ENCODE results near the gene TFCP2.

TFCP2 gene

DNA sequence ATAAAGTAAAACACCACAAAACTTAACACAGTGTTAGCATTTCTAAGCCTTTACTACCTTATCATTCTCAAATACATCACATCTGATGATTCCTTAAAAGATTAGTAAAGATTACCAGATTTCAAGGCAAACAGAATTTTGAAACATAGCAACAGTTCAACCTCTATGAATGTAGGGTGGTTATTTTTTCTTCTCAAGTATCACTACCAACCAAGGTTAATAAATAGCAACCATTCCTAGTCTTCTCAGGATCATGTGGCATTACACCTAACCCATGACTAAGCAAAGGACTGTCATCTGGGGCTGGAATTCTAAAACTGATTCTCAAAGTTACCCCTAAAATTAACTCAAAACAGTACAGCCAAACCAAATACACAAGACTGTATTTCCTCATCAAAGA, 50.1 kb downstream of the TFCP2 start:
- no peak for DNase-seq (ENCODE audit: low read depth)
- TF ChIP-seq, protein P1, sequence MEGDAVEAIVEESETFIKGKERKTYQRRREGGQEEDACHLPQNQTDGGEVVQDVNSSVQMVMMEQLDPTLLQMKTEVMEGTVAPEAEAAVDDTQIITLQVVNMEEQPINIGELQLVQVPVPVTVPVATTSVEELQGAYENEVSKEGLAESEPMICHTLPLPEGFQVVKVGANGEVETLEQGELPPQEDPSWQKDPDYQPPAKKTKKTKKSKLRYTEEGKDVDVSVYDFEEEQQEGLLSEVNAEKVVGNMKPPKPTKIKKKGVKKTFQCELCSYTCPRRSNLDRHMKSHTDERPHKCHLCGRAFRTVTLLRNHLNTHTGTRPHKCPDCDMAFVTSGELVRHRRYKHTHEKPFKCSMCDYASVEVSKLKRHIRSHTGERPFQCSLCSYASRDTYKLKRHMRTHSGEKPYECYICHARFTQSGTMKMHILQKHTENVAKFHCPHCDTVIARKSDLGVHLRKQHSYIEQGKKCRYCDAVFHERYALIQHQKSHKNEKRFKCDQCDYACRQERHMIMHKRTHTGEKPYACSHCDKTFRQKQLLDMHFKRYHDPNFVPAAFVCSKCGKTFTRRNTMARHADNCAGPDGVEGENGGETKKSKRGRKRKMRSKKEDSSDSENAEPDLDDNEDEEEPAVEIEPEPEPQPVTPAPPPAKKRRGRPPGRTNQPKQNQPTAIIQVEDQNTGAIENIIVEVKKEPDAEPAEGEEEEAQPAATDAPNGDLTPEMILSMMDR (conservative IDR thresholded peaks at IDR 0.05; ENCODE audit: control insufficient read depth, insufficient read depth, low read depth, low read length) = no peak
- no peak overlapping the region for H3K4me3 ChIP-seq (ENCODE audit: control insufficient read depth, low read depth, low read length)

DNA sequence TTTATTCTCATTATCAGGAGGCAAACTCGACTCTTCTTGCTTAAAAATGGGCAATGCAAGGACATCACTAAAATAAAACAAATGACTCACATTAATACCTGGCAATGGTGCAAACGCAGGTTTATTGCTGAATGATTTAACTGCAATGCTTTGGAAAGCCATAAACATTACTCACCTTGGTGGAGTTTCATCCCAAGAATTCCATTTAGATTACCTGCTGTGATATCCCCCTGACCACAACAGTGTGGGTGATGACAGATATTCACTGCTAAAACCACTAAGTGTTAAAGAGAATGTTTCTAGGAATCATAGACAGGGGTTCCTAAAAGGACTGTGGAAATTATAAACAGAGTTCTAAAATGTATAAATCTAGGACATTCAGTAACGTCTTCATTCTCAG, 54.2 kb downstream of the TFCP2 start:
- TF ChIP-seq, protein P1 (conservative IDR thresholded peaks at IDR 0.05; ENCODE audit: control insufficient read depth, insufficient read depth, low read depth, low read length) = no peak
- H3K4me3 ChIP-seq (ENCODE audit: control insufficient read depth, low read depth, low read length) = no peak overlapping the region
- peak; percentile 49 for DNase-seq (ENCODE audit: low read depth)

DNA sequence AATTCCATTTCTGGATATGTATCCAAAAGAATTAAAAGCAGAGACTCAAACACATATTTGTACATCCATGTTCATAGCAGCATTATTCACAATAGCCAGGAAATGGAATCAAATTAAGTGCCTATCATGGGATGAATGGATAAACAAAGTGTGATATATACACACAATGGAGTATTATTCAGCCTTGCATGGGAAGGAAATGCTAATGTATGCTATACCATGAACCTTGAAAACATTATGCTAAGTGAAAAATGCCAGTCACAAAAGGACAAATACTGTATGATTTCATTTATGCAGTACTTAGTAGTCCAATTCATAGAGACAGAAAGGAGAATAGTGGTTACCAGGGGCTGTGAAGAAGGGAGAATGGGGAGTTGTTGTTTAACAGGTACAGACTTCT, 57.4 kb downstream of the TFCP2 start:
- TF ChIP-seq, protein P1 (conservative IDR thresholded peaks at IDR 0.05; ENCODE audit: control insufficient read depth, insufficient read depth, low read depth, low read length) = no peak
- H3K4me3 ChIP-seq (ENCODE audit: control insufficient read depth, low read depth, low read length) = no peak overlapping the region
- DNase-seq (ENCODE audit: low read depth) = no peak

DNA sequence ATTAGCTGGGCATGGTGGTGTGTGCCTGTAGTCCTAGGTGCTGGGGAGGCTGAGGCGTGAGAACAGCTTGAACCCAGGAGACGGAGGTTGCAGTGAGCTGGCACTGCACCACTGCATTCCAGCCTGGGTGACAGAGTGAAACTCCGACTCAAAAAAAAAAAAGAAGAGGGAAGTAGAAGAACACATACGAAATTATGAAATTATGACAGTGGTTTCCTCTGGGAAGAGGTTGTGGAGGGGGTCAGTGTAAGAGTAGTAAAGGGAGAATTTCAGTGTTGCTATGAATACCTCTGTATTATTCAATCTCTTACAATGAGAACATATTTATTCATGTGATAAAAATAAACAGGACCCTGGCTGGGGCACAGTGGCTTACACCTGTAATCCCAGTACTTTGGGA, 64.8 kb downstream of the TFCP2 start:
- H3K4me3 ChIP-seq (ENCODE audit: control insufficient read depth, low read depth, low read length) = no peak overlapping the region
- DNase-seq (ENCODE audit: low read depth) = no peak
- TF ChIP-seq, protein P1 (conservative IDR thresholded peaks at IDR 0.05; ENCODE audit: control insufficient read depth, insufficient read depth, low read depth, low read length) = no peak

DNA sequence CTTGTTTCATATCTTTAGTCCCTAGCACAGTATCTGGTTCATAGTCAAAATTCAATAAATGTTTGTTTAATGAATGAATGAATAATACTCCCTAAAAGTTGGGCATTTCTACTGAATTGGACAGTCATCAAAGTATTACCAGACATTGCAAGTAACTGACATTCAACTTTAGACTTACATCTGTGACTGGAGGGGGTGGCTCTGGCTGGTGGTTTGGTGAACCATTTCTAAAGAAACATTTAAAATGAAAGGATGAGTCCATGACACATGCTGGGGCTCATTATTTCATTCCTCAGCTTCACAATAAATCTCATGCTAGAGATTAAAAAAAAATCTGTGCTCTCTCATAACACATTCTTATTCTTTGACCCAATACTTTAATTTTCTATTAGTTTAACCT, 69.0 kb downstream of the TFCP2 start:
- no peak overlapping the region for H3K4me3 ChIP-seq (ENCODE audit: control insufficient read depth, low read depth, low read length)
- TF ChIP-seq, protein P1 (conservative IDR thresholded peaks at IDR 0.05; ENCODE audit: control insufficient read depth, insufficient read depth, low read depth, low read length) = no peak
- DNase-seq (ENCODE audit: low read depth) = no peak

DNA sequence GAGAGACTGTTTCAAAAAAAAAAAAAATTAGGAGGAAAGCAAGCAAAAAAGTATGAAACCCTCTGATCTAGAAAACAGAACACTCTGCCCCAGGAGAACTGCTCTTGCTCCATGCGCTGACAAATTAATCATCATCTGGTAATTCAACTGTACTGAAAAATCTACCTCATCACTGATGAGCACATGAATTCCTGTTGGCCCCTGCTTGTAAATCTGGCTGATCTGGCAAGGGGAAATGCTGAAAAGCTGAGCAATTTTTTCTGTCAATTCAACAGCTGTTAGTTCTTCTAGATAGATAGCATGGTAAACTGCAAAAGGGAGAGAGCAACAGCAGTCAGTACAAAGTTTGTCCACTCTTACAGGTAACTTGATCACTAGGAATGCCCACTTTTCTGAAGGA, 74.3 kb downstream of the TFCP2 start:
- TF ChIP-seq, protein P1 (conservative IDR thresholded peaks at IDR 0.05; ENCODE audit: control insufficient read depth, insufficient read depth, low read depth, low read length) = no peak
- peak; percentile 84 for DNase-seq (ENCODE audit: low read depth)

DNA sequence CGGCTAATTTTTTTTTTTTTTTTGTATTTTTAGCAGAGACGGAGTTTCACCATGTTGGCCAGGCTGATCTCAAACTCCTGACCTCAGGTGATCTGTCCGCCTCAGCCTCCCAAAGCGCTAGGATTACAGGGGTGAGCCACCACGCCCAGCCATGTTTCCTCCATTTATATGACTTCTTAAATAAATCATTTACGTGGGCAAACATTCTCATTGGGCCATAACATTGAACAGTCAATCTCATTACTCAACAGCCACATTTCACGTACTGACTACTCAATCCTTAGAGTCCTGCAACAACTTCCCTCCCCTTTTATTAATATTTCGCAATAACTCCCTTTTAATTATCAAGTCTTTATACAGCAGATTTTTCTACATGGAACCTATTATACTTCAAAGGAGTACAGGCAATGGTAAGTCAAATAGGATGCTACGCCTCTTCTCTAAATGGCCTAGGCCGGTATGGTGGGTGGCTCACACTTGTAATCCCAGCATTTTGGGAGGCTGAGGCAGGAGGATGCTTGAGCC, 82.2 kb downstream of the TFCP2 start:
- H3K4me3 ChIP-seq (ENCODE audit: control insufficient read depth, low read depth, low read length) = no peak overlapping the region
- TF ChIP-seq, protein P1 (conservative IDR thresholded peaks at IDR 0.05; ENCODE audit: control insufficient read depth, insufficient read depth, low read depth, low read length) = no peak
- no peak for DNase-seq (ENCODE audit: low read depth)

More for the DNA sequence above, 74.3 kb downstream of the TFCP2 start:
- no peak overlapping the region for H3K4me3 ChIP-seq (ENCODE audit: control insufficient read depth, low read depth, low read length)
